ENCODE measurements around the gene AGPS.
A peak's percentile ranks its signal among the peaks of the same experiment; 100 is the strongest.
"Not testable (repeated sequence)": the region's sequence is repeated elsewhere in the genome, so short reads cannot be mapped to it uniquely, and the experiment has no call there.

AGPS gene

DNA sequence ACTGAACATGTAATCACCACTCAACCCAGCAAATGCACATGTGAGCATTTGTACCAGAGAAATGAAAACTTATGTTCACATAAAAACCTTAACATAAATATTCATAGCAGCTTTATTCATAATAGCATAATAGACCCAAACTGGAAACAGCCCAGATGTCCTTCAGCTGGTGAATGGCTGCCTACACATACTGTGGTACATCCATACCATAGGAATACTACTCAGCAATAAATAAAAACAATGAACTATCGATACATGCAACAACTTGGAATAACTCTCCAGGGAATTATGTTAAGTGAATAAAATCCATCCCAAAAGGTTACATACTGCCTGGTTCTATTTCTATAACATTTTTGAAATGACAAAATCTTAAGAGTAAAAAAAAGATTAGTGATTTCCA, 140.0 kb downstream of the AGPS start:
- no peak for DNase-seq

DNA sequence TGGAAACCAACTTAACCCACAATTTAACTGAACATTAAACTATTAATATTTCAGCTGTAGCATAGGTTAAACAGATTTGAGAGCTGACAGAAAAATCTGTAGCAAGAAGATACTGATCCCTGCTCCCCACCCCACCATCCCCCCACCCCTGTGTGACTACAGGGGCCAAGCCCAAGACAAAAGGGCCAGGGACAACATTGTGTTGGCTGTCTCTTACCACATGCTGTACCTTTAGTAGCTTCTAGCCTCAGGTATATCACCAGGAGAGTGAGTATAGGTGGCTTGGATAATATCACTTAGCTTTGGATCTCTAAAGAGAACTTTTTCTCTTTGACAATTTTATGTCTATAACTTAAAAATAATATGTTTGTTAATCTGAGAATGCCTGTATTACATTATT, 140.7 kb downstream of the AGPS start:
- no peak for DNase-seq

DNA sequence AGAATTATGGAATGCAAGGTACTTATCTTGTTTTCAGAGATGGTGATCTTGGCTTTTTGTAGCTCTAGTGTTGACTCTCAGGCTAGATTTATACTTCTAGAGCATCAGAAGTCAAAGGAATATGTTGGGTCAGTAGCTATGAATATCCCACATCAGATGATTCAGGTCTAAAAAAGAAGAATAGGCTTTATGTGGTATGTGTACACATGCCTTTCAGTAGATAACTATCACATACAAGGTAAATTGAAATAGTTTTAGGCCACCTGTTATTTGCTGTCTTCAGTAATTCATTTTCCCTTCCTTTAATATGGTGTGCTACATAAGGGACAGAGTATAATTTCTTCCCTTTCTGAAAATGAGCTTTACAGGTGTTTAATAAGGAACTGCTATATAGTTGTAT, 142.4 kb downstream of the AGPS start:
- DNase-seq, result no peak

DNA sequence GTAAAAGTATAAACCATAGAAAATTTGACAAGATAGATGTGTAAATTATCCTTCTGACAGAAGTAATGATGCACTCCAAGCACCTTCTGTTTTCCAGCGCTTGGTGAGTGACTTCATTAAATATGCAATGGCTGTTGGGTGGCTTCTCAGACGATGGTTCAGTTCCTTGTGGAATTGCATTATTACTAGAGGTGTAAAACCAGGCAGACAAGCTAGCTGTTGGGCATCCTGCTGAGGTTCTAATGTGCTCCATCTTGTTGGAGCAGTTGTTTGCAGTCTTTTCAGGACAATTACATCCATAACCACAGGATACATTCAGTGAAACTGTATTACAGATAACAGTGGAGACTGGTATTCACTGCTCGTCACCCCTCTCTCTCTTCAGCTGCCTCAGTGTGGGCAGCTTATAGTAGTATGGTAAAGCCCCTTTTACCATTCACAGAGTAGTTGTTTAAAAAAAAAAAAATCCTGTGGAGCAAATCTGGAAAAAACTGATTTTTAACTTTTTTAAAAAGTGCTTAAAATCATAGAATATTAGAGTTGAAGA, 143.5 kb downstream of the AGPS start:
- DNase-seq, result no peak

DNA sequence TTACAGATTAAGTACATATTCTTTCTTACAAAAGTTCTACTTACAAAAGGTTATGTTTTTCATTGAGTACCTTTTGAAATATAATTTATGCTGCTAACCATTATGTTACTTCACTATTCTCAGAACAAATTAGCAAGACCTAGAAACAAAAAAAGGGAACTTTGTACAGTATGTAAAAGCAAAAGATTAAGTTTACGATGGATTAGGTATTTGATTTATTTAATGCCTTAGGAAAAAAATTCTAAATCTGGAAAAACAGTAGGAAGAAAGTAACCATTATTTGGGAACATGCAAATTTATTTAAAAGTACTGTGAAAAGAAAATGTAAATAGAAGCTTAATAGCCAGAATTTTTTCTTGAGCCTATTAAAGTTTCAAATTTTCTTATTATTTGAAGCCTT, 144.6 kb downstream of the AGPS start:
- no peak for DNase-seq

DNA sequence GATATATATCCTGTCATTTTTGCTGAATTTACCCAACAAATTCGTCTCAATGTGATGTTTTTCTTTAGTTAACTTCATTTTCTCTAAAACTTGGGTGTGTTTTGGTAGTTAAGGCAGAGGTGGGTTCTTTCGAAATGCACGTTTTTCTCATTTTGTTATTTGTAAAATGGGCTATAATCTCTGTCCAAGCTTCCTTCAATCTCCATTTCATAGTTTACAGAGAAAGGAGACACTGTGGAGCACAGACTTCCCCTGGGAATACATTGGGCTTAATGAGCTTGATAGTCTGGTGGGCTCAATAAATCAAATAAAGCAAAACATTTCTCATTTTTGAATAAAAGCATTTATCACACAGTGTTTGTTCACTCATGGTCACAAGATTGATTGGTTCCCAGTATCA, 145.1 kb downstream of the AGPS start:
- peak; percentile 74 for DNase-seq

DNA sequence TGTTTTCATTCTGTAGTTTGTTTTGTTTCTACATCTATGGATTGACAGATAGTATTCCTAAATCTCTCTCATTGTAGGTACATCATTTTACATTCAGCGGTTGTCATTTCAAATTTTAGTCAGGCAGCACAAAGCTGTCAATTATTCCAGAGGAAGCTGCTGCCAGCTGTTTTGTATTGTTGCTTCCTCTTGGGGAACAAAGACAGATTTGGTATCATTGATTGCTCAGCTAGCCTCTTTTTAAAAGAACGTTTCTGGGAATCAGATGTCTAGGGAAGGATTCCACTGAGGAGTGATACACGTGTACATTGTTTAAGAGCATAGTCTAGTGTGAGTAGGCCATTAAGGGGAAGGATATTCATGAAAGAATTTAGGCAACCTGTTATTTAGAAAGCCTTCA, 145.8 kb downstream of the AGPS start:
- DNase-seq, result peak; percentile 40

DNA sequence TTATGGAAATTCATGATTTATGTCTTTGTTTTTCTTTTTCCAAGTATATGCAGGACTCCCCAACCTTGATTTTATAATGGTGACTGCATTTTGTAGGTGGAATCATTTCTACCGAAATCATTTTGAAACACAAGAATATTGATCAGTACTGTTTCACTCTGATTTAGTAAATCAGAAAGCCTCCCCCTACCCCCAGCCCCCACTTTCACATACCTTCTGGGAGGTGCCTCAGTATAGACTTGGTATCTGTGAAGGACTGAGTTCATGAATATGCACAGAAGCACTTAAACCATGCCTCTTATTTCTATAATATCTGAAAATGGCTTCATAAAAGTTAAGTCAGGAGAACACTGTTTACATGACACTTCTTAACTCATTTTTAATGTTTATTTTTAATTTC, 147.7 kb downstream of the AGPS start:
- DNase-seq, result no peak

DNA sequence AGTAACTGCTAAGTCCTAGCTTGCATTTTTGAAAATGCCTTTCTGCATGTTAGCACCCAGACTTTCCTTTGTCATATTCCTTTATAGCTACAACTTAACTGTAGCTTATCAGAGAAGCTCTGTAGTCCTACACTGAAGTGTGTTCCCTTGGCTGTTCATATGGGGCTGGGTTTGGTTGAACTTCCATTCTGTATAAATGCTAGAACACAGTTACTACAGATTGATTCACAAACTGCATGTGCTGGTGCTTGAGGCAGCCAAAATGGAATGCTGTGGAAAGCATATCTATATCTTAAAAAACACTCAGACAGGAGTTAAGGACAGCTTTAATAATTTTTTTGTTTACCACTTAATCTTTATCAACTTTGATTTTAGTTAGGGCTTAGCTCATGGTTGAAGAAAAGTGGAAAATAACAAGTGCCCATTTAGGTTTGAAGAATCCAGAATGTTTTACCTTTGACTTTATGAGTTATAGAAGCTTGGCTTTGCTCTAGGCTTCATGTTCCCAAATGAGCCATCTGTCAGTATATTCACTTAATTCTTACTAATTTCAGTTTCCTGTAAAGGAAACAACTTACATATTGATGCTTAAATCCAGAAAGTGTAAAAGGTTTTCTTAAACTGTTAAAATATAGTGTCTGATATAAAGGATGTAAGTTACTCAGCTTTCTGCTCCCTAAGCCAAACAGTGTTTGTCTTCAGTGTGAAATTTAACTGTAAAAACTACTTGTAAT, 148.9 kb downstream of the AGPS start:
- no peak for DNase-seq

DNA sequence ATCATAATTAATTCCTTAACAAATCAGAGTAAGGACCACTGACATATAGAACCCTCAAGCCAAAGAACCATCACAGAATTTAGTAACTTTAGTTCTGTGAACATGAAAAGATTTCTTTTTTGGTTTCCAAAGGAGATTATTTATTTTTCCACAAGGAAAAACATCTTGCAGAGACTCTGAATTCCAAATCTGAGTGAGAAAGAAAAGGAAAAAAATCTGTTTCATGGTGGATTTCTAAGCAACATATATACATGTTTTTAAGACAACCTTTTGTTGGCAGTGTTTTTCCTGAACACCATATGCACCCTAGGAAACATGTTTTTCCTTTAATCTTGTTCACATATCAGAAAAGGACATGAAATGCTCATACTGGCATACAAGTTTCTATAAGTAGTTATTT, 149.8 kb downstream of the AGPS start:
- DNase-seq, result no peak

DNA sequence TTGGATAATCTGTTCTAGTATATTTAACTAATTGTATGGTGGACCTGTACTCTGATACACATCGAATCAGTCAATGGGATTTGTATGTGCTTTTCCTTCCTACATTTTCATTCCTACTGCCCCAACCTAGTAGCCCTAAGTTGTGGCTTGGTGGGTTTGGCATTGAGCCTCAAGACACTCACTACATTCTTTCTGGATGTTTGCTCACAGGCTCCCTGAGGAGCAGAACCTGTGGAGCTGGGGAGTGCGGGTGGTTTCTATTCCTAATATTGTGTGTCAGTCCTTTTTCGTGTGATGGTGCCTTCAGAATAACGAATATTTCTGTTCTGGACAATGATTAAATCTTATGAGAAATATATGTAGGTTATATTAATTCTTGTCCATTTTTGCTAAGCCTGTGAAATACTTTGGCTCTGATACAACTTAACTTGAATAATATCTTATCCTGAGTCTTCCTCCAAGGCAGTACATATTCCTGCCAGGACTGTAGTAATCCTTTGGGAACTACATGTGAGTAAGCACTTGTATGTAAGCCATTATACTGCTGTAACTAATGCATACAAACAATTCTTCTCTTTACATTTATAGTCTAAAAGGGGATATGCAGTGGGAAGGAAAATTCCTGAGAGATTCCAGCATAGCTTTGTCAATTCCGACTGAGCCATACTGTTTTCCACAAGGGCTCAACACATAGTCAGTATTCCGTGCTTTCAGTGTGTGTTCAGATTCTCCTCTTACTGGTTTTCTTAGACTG, 150.6 kb downstream of the AGPS start:
- DNase-seq, result no peak

DNA sequence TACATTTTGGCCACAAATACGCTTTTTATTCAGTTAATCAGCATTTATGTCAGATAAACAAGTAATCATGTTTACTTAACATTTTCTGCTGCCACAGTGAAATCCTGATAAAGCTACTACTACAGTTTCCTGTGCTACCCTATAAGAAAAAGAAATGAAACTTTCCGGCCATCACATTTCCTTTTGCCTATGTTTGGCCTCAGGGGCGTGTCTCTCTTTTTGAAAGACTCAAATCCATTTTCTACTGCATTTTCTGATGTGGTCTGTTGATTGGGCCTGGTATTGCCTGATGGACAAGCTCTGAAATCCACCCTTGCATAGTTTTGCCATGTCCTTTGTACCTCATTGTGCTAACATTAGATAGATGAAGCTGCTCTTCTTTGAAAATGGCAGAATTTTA, 152.6 kb downstream of the AGPS start:
- no peak for DNase-seq

DNA sequence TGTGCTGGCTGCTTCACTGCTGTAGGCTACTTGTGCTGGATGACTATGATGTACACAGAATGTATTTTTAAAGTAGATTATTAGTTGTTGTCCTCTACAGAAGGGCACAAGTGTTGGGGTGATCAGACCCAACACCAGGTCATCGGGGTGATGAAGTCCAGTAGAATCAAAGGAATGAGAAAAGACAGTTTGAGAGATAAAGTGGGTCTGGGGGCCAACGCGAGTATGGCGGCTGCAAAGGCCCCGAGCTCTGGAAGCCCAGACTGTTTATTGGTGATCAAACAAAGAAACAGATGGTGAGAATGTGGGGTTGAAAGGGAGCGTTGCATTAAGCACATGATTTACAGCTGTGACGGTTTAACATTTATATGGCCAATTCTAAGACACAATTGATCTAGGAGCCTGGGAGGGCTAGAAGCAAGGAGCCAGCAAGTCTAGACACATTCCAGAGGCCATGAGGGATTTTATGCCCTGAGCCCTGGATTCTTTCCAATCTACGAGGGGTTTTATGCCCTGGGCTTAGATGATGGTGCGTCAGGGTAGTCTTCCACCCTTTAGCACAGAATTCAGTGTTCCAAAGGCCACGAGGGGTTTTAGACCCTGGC, 153.5 kb downstream of the AGPS start:
- peak; percentile 74 for DNase-seq

DNA sequence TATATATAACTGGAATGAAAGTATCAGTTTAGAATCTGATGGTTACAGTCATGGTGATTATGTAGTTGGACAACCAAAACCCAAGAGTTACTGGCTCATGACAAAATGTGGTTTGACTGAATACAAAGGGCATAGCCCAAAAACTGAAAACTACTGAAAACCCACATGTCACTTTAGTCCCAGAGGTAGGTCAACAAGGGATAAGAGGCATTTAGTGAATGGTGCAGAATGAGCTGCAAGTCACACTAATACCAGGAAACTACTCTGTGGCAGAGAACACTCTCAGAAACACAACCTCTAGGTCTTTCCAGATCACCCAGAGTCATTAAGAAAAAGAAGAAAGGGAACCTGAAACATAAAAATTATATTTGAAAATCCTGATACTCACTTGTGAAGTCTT, 154.5 kb downstream of the AGPS start:
- no peak for DNase-seq

DNA sequence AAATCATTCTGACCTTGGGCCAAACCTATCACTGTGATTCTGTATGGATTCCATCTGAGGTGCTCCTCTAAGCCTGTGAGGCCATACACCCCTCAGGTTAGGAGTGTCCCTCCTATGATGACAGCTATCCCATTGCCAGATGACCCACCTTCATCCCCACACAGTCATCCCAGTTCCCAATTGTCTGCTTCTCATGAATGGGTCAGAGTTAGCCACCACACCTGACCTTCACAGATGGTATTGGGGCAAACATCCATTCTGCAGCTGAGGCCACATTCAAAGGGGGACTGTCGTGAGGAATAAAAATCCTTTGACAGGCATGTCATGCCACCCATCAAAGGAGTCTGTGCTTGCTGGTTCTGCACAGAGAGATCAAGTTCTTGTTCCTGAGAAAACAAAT, 155.2 kb downstream of the AGPS start:
- DNase-seq, result no peak

DNA sequence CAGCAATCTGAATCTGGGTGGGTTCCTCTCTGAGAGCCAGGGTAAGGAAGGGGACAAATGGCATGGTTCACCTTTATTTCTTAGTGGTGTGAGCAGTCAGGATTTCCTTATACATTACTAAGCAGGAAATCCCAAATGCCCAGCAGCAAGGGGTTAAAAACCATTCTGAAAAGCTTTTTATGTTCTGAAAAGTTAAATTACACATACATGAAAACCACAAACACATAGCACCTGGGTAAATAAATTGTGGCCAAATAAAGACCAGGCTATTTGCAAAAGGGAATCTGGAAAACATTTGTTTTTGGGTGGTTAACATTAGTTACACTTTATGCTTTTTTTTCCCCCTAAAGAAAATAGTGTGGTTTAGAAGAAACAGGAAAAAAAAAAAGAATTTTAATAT, 156.1 kb downstream of the AGPS start:
- no peak for DNase-seq

DNA sequence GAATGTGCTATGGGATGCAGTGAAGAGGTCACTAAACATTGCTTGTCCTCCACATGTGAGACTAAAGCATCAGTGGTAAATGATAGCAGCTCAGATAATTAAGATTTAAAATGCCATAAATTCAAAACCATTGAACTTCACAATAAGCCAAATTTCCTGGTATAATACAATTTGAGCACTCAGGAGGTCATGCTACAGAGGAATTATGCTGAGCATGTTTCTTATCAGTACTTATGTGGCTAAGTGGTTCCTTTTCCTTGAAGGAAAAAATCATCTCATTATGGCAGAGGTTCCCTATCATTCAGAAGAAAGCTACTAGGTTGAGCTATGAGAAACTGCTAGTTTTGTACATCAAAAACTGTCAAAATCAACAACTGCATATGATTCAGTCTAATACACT, 156.6 kb downstream of the AGPS start:
- no peak for DNase-seq

DNA sequence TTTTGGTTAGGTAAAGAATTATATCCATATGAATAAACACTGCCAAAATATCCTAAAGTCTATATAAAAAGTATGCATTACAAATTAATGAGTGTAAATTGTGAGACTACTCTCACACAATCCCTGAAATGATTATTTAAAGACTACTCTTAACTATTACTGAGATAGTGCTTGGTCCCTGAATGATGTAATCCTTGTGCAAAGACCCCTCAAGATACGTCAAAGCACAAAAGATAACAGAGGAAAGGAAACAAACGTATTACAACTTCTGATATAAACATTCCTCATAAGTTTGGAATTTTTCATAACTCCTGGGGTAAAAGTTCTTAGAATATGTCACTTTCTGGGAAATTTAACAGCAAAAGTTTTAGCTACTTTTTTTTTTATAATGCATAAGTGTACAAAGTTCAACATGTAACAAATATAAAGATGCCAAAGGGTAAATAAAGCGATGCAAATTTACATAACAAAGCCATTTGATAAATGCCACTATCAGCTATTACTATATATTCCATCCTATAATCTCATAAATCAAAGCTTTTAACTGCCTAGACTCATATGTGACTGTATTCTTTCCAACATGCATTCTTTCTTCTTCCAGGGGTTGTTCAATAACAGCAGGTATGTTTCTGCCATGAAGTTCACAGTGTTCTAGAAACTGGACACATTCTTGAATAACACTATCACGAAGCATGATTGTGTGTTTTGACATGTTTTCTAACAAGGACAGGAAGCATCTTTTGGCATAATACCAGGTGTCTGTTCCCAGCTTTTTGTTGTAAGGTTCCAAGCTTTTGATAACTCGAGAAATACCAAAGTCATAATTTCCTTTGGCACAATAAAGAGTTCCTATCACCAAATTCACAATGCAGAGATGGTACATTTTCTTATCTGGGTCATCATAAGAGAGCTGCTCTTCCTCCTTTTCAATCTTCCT, 158.0 kb downstream of the AGPS start:
- DNase-seq, result no peak

DNA sequence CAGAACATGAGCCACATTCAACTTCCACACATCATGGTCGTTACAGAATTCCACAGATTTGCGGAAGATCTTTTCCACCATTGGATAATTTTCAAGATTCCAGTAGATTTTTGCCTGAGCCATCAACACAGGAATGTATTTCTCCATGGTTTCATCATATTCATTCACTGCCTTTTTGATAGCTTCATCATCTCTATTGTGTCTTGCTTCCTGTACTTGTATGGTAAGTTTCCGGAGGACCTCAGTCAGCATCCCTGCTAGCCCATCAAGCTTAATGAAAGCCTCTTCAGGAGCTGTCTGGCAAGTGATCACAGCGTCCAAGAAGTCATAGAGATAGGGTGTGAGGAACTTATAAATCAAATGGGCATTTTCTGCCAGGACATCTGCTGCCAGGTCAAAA, 158.8 kb downstream of the AGPS start:
- not testable (repeated sequence) for DNase-seq

DNA sequence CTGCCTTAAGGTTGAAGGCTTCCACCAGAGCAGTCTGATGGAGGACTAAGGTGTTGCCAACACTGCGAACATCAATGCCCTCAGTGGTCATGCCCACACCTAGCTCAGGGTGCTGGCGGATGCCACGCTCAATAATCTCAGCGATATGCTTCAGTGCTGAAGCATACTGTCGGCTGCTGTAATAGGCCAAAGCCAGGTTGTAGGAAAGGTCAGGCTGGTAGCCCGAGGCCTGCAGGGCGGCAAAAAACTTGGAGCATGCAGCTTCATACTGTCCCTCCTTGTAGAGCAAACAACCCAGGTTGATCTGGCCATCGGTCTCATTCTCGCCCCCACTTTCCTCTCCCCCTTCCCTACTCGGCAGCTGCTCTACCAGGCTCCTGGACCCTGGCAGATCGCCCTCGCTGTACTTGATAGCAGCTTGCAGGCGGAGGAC, 159.4 kb downstream of the AGPS start:
- peak; percentile 34 for DNase-seq

DNA sequence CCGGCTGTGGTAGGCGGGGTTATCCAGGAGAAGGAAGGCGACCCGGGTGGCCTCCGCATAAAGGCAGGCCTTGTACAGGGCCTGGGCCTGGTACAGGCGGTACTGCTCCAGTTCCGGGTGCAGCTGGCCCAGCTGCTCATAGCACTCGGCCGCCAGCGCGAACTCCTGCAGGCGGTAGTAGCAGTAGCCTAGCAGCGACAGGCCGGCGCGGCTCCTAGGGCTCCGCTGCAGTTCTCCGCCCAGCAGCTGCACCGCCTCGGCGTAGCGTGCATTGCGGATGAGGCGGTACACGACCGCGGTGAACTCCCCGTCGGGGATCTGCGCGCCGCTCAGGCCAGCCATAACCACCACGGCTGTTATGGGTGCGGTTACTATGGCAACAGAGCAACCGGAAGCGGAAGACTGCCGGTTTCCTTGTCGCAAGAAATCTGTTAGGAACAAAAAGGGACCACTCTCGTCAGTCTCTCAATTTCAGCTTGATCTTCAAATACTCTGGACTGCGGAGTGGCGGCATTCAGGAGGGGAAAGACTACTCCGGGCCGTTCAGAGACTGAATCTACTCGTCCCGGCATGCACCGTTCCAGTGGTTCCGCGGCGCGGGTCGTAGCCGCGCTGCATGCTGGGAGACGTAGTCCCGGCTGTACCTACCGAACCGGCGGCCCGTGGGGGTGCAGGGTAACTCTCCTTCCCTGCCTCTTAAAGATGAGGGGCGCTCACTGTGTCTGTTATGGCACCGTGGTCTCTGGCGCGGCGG, 160.0 kb downstream of the AGPS start:
- DNase-seq, result peak; percentile 93

All from NCI-H2171 (cell line).